Calu3 (cell line): Measurements from ENCODE around the gene LPCAT1. TPM values are rescaled to one million over a fixed set of nuclear protein-coding genes. Genes with fewer than 3 reads are reported as not detected.

ENCODE experiments used
- BruUV-seq: library from RNA; stranded (reverse); fragments of 400-500 nt; replicated peaks from 2 replicates; lab custom pipeline; 2021; lab: Mats Ljungman, UMichigan
- CTCF ChIA-PET: fragments of 300-600 bp; sonication (Branson Sonifier 250); formaldehyde crosslinking; loops from one replicate; lab custom pipeline; 2022; ENCODE audit warnings: antibody characterized with exemption; lab: Charles Lee
- DNase-seq: peaks from one replicate; pipeline ENCODE4 v3.0.0; 2022
- H3K27ac Mint-ChIP-seq: one replicate; pipeline ENCODE4 v1.8.0; 2022; ENCODE audit warnings: mixed read lengths; ENCODE audit not compliant: unreplicated experiment
- H3K27me3 Mint-ChIP-seq: one replicate; pipeline ENCODE4 v1.8.0; 2022; ENCODE audit warnings: mixed read lengths; ENCODE audit not compliant: unreplicated experiment
- H3K36me3 Mint-ChIP-seq: one replicate; pipeline ENCODE4 v1.8.0; 2022; ENCODE audit warnings: mild to moderate bottlenecking, moderate library complexity, mixed read lengths; ENCODE audit not compliant: insufficient read depth, unreplicated experiment
- H3K4me1 Mint-ChIP-seq: one replicate; pipeline ENCODE4 v1.8.0; 2022; ENCODE audit warnings: mild to moderate bottlenecking, low read depth, mixed read lengths; ENCODE audit not compliant: unreplicated experiment
- H3K4me3 Mint-ChIP-seq: one replicate; pipeline ENCODE4 v1.8.0; 2022; ENCODE audit warnings: mild to moderate bottlenecking, low read depth, moderate library complexity, mixed read lengths; ENCODE audit not compliant: unreplicated experiment
- H3K9me3 Mint-ChIP-seq: one replicate; pipeline ENCODE4 v1.8.0; 2022; ENCODE audit warnings: low read depth, mixed read lengths; ENCODE audit not compliant: unreplicated experiment
- intact Hi-C: fragments of 100-400 bp; cut with micrococcal nuclease; formaldehyde crosslinking; loops from one replicate; pipeline ENCODE4 v1.10.0; 2022; ENCODE audit not compliant: unreplicated experiment
- total RNA-seq: library from RNA; stranded (reverse); gene quantifications from 2 replicates; pipeline ENCODE4 v1.2.3, GENCODE V29; 2022
- TF ChIP-seq, protein P1 (sequence below): fragments of 200-600 bp; IDR thresholded peaks from one replicate; pipeline ENCODE4 v1.8.0; 2022; ENCODE audit warnings: antibody characterized with exemption; ENCODE audit not compliant: unreplicated experiment

Gene LPCAT1
- total RNA-seq, 1 experiment from 2014 or later, result 42.3 TPM

- peaks cover 53% of the 10 kb centered on the region for H3K27me3 Mint-ChIP-seq
- peaks cover 1% of the 10 kb centered on the region for H3K9me3 Mint-ChIP-seq
- intact Hi-C loops, result no loop called here
- TF ChIP-seq, protein P1, sequence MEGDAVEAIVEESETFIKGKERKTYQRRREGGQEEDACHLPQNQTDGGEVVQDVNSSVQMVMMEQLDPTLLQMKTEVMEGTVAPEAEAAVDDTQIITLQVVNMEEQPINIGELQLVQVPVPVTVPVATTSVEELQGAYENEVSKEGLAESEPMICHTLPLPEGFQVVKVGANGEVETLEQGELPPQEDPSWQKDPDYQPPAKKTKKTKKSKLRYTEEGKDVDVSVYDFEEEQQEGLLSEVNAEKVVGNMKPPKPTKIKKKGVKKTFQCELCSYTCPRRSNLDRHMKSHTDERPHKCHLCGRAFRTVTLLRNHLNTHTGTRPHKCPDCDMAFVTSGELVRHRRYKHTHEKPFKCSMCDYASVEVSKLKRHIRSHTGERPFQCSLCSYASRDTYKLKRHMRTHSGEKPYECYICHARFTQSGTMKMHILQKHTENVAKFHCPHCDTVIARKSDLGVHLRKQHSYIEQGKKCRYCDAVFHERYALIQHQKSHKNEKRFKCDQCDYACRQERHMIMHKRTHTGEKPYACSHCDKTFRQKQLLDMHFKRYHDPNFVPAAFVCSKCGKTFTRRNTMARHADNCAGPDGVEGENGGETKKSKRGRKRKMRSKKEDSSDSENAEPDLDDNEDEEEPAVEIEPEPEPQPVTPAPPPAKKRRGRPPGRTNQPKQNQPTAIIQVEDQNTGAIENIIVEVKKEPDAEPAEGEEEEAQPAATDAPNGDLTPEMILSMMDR, result no peak
- CTCF ChIA-PET, result no interaction called here
- no TSS peak for BruUV-seq
- H3K27ac Mint-ChIP-seq, result no peak overlapping the region
- no peaks in the 10 kb centered on the region for H3K4me1 Mint-ChIP-seq
- DNase-seq, result no peak
- no peaks in the 10 kb centered on the region for H3K36me3 Mint-ChIP-seq
- no peak overlapping the region for H3K4me3 Mint-ChIP-seq
Observed at GRCh38 chr5:1448511-1449011, 75.2 kb downstream of the LPCAT1 start.

DNA sequence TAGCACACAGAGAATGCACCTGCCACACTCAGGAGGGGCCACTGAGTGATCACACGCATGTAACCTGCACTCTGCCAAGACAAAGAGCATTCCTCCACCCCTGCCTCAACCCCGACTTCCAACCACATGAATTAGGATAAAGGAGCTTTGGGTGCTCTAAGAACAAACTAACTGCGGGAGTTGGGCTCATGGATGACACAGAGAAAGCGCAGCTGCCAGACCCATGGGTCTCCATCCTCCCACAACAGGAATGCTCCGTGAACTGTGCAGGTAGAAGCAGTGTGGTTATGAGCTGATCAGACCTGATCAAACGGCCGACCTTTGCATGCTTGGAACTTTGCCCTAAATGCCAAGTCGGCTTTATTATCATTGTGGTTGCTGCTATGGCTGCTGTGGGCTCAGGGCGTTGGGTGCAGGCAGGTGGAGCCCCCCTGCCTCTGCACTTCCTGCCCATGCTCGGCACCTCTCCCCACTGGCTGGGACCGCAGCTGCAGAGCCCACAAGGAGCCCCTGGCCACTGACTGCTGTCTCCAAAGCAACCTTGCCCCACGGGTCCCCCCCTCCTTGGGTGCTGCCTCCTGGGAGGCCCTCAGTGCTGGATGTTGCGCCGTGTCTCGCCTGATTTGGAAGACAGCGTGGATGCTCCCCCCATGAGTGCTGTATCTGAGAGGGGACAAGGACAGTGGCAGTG is 75.9 kb downstream of the LPCAT1 start:
- Mint-ChIP-seq H3K4me1 (no peaks in the 10 kb centered on the region), H3K4me3 (no peak overlapping the region)

DNA sequence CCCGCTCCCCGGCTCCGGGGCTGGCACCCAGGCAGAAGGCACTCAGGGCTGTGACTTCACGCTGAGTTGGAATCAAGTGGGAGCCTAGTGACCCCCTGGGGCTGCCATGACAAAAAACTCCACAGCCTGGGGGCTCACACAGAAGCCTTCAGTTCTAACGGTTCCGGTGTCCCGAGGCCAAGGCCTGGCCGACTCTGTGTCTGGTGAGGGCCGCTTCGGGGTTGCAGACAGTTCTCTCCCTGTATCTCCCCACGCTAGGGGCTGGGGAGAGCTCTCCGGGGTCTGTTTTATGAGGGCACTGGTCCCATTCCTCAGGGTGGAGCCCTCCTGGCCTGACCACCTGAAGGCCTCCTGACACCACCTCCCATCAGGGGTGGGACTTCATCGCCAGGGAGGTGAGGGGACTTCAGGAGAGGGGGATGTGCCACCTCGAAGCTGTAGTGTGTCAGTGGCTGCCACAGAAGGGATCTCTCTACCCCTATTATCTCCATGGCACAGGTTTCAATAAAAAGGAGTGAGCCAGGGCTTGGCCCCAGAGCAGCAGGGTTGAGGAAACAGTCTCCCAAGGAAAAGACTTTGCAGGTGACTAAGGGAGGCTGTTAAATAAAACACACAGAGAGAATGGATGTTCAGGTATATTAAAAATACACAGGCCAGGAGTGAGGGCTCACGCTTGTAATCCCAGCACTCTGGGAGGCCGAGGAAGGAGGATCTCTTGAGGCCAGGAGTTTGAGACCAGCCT is 77.0 kb downstream of the LPCAT1 start:
- H3K9me3 Mint-ChIP-seq, result no peaks in the 10 kb centered on the region
- TF ChIP-seq, protein P1, result no peak
- no TSS peak for BruUV-seq
- H3K27me3 Mint-ChIP-seq, result peaks cover 66% of the 10 kb centered on the region
- H3K4me3 Mint-ChIP-seq, result no peak overlapping the region
- intact Hi-C loops, result no loop called here
- no peaks in the 10 kb centered on the region for H3K36me3 Mint-ChIP-seq
- no peaks in the 10 kb centered on the region for H3K4me1 Mint-ChIP-seq
- no peak for DNase-seq
- CTCF ChIA-PET, result interaction anchor here (0.7 kb wide), 1 partner anchor 197 kb away, joined by 6 read pairs; no protein-coding TSS in a partner anchor
- no peak overlapping the region for H3K27ac Mint-ChIP-seq

More for the DNA sequence above, 75.9 kb downstream of the LPCAT1 start:
- intact Hi-C loops, result no loop called here
- TF ChIP-seq, protein P1, result no peak
- Mint-ChIP-seq H3K9me3 (no peaks in the 10 kb centered on the region), H3K27ac (no peak overlapping the region), H3K27me3 (peaks cover 60% of the 10 kb centered on the region), H3K36me3 (no peaks in the 10 kb centered on the region)
- CTCF ChIA-PET, result no interaction called here
- no peak for DNase-seq
- BruUV-seq, result no TSS peak

DNA sequence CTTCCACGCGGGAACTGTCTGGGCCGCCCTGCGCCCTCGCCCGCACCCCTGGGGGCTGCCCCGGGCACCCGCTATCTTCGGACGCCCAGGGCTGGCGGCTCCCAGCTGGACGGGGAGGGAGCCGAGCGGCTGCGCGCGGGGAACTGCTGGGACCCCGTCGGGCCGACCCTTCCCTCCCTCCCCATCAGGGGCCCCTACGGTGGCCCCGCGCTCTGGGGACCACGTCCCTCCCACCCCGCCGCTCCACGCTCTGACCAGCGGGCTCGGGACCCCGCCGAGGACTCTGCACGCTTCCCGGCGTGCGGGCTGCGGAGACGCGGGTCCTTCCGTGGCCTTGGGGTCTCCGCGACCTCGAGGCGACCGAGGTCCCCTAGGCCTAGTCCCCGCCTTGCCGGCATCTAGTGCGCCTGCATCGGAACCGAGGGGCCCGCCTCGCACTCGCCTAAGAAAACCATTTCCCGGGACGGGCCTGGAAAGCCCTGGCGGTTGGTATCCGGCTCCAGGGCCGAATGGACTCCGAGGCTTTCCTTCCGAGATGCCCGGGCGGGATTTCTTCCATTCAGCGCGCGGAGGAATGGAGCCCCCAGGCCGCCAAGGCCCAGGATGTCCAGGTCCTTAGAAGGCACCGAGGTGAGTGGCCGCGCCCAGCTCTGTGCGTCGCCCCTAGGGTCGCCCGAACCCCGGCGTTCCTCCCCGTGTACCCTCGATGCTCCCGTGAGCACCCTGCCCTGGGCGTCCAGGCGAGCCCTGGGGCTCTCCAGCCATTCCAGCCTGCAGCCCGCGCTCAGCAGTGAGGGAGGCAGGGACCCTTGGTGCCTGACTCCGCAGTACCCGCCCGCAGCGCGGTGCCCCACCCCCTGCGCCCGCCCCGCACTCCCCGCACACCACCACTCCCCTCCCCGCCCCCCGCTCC is 77.8 kb downstream of the LPCAT1 start:
- Mint-ChIP-seq H3K36me3 (no peaks in the 10 kb centered on the region), H3K9me3 (no peaks in the 10 kb centered on the region), H3K27ac (no peak overlapping the region), H3K4me3 (no peak overlapping the region), H3K27me3 (peaks cover 70% of the 10 kb centered on the region), H3K4me1 (no peaks in the 10 kb centered on the region)
- CTCF ChIA-PET, result interaction anchor here (0.7 kb wide), 1 partner anchor 196 kb away, joined by 6 read pairs; no protein-coding TSS in a partner anchor
- intact Hi-C loops, result no loop called here
- DNase-seq, result no peak
- TF ChIP-seq, protein P1, result no peak
- no TSS peak for BruUV-seq
